Measurements from ENCODE around the gene KLF17.

- TF ChIP-seq, protein P1, sequence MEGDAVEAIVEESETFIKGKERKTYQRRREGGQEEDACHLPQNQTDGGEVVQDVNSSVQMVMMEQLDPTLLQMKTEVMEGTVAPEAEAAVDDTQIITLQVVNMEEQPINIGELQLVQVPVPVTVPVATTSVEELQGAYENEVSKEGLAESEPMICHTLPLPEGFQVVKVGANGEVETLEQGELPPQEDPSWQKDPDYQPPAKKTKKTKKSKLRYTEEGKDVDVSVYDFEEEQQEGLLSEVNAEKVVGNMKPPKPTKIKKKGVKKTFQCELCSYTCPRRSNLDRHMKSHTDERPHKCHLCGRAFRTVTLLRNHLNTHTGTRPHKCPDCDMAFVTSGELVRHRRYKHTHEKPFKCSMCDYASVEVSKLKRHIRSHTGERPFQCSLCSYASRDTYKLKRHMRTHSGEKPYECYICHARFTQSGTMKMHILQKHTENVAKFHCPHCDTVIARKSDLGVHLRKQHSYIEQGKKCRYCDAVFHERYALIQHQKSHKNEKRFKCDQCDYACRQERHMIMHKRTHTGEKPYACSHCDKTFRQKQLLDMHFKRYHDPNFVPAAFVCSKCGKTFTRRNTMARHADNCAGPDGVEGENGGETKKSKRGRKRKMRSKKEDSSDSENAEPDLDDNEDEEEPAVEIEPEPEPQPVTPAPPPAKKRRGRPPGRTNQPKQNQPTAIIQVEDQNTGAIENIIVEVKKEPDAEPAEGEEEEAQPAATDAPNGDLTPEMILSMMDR (IDR thresholded peaks at IDR 0.05; ENCODE audit: low read depth, low read length, missing input control) = no peak
- TF ChIP-seq MAX (IDR thresholded peaks at IDR 0.05) (no peak), YY1 (IDR thresholded peaks at IDR 0.05) (no peak), HNF4G (IDR thresholded peaks at IDR 0.05) (no peak), RAD21 (IDR thresholded peaks at IDR 0.05) (no peak)
Observed at GRCh38 chr1:44168520-44169098, 50.0 kb downstream of the KLF17 start.
